GM23338 (cell line): Measurements from ENCODE around the gene SSH3. TPM values are rescaled to one million over a fixed set of nuclear protein-coding genes. Genes with fewer than 3 reads are reported as not detected.

ENCODE experiments used
- ATAC-seq: fragments of 200-7000 bp; cut with Tn5 transposase; 3 replicates; pipeline ENCODE4 v1.9.1; 2020
- DNase-seq: peaks from one replicate; pipeline ENCODE4 v3.0.0-alpha.2; 2015; ENCODE audit warnings: low spot score
- H2AFZ ChIP-seq: fragments of 200-600 bp; sonication (generic); 2 replicates; pipeline ENCODE4 v1.8.0; 2016; ENCODE audit warnings: antibody characterized with exemption, mild to moderate bottlenecking, moderate library complexity
- H3F3A ChIP-seq: fragments of 200-600 bp; sonication (generic); replicated peaks from 2 replicates; pipeline ENCODE4 v1.8.0; 2017; ENCODE audit warnings: antibody characterized with exemption, mixed run types, low read depth
- H3K27ac ChIP-seq: fragments of 200-600 bp; sonication (generic); 2 replicates; pipeline ENCODE4 v1.6.1; 2016; ENCODE audit warnings: low read depth
- H3K27me3 ChIP-seq: fragments of 200-600 bp; sonication (generic); 2 replicates; pipeline ENCODE4 v1.8.0; 2016; ENCODE audit warnings: mild to moderate bottlenecking, mixed run types, moderate library complexity; ENCODE audit not compliant: insufficient read depth
- H3K36me3 ChIP-seq: fragments of 200-600 bp; sonication (generic); 2 replicates; pipeline ENCODE4 v1.8.0; 2016; ENCODE audit warnings: mild to moderate bottlenecking; ENCODE audit not compliant: insufficient read depth
- H3K4me1 ChIP-seq: fragments of 200-600 bp; sonication (generic); 2 replicates; pipeline ENCODE4 v1.8.0; 2016; ENCODE audit warnings: mild to moderate bottlenecking, moderate library complexity; ENCODE audit not compliant: insufficient read depth
- H3K4me2 ChIP-seq: fragments of 200-600 bp; sonication (generic); 2 replicates; pipeline ENCODE4 v1.7.1; 2017; ENCODE audit warnings: mixed run types
- H3K4me3 ChIP-seq: fragments of 200-600 bp; sonication (generic); 2 replicates; pipeline ENCODE4 v1.6.1; 2016; ENCODE audit warnings: mixed run types
- H3K79me2 ChIP-seq: fragments of 200-600 bp; sonication (generic); replicated peaks from 2 replicates; pipeline ENCODE4 v1.8.0; 2017; ENCODE audit warnings: mild to moderate bottlenecking; ENCODE audit not compliant: insufficient read depth
- H3K9me2 ChIP-seq: fragments of 200-600 bp; sonication (generic); 2 replicates; pipeline ENCODE4 v1.8.0; 2017; ENCODE audit not compliant: insufficient read depth
- H4K20me1 ChIP-seq: fragments of 200-600 bp; sonication (generic); replicated peaks from 2 replicates; pipeline ENCODE4 v1.8.0; 2017; ENCODE audit warnings: mild to moderate bottlenecking; ENCODE audit not compliant: insufficient read depth
- H3K27ac Mint-ChIP-seq: 2 replicates; pipeline ENCODE4 v1.8.0; 2020; ENCODE audit warnings: inconsistent platforms, mild to moderate bottlenecking, moderate library complexity, mixed read lengths
- H3K27me3 Mint-ChIP-seq: 3 replicates; pipeline ENCODE4 v1.8.0; 2022; ENCODE audit warnings: low read depth, mild to moderate bottlenecking, moderate library complexity, mixed read lengths, inconsistent platforms; ENCODE audit not compliant: insufficient read depth, poor library complexity
- H3K36me3 Mint-ChIP-seq: 3 replicates; pipeline ENCODE4 v1.8.0; 2021; ENCODE audit warnings: low read depth, mild to moderate bottlenecking, inconsistent platforms, moderate library complexity, mixed read lengths
- H3K4me1 Mint-ChIP-seq: 3 replicates; pipeline ENCODE4 v1.8.0; 2020; ENCODE audit warnings: mild to moderate bottlenecking, inconsistent platforms, mixed read lengths
- H3K4me3 Mint-ChIP-seq: 3 replicates; pipeline ENCODE4 v1.8.0; 2021; ENCODE audit warnings: moderate library complexity, mild to moderate bottlenecking, inconsistent platforms, mixed read lengths
- H3K9me3 Mint-ChIP-seq: 3 replicates; pipeline ENCODE4 v1.8.0; 2020; ENCODE audit warnings: moderate library complexity, mild to moderate bottlenecking, inconsistent platforms, mixed read lengths
- CREB1 ChIP-seq: fragments of 250-450 bp; sonication (Bioruptor Pico); IDR thresholded peaks from 2 replicates; pipeline ENCODE4 v1.5.0; 2020; ENCODE audit warnings: low read depth, mild to moderate bottlenecking, moderate library complexity
- CTCF ChIP-seq, 2 experiments: fragments of 200-600 bp in 1 of 2; sonication (generic) in 1 of 2; conservative IDR thresholded peaks; 2 replicates each; pipeline versions ENCODE4 v1.5.1 to v1.6.1; 2016 to 2017; ENCODE audit warnings: antibody characterized with exemption in 2 of 2, low read depth in 2 of 2, mild to moderate bottlenecking in 2 of 2, moderate library complexity in 1 of 2
- ETS1 ChIP-seq: IDR thresholded peaks from 2 replicates; pipeline ENCODE4 v1.6.1; 2016; ENCODE audit warnings: antibody characterized with exemption
- EZH2phosphoT487 ChIP-seq: fragments of 200-600 bp; sonication (generic); IDR thresholded peaks from one replicate; pipeline ENCODE4 v1.8.1; 2018; ENCODE audit warnings: antibody characterized with exemption; ENCODE audit not compliant: unreplicated experiment
- JUNB ChIP-seq: IDR thresholded peaks from one replicate; pipeline ENCODE4 v1.6.1; 2016; ENCODE audit warnings: antibody characterized with exemption; ENCODE audit not compliant: unreplicated experiment
- NANOG ChIP-seq: IDR thresholded peaks from 2 replicates; pipeline ENCODE4 v1.6.1; 2016; ENCODE audit warnings: antibody characterized with exemption, borderline replicate concordance
- POLR2AphosphoS5 ChIP-seq: IDR thresholded peaks from 2 replicates; pipeline ENCODE4 v1.6.1; 2016; ENCODE audit warnings: antibody characterized with exemption, low read depth
- ZNF462 ChIP-seq: fragments of 250-450 bp; sonication (Bioruptor Pico); IDR thresholded peaks from 2 replicates; pipeline ENCODE4 v1.5.0; 2020; ENCODE audit warnings: mild to moderate bottlenecking, moderate library complexity
- polyA plus RNA-seq: library from polyadenylated mRNA; unstranded; fragments of >200 nt; fragmentation: Nextera tagmentation; extraction: Ambion mirVana; gene quantifications from 2 replicates; pipeline ENCODE4 v1.2.1, GENCODE V29; 2016
- total RNA-seq: library from RNA; depleted of rRNA; stranded (reverse); fragments of >200 nt; shearing (Covaris generic); gene quantifications from 2 replicates; pipeline ENCODE4 v1.2.3, GENCODE V29; 2014

Gene SSH3
- total and polyA plus RNA-seq, 2 experiments from 2014 or later = 17.8 to 40.0 TPM

GRCh38 chr11:67292671-67293070 lies 10.7 kb upstream of the SSH3 start (continued):
- TF ChIP-seq ZNF462 (no peak), EZH2phosphoT487 (no peak), JUNB (no peak), ETS1 (no peak), CREB1 (CRISPR knock-in tag) (no peak), POLR2AphosphoS5 (no peak)

- no peaks in the 10 kb centered on the region for H4K20me1 ChIP-seq
- TF ChIP-seq ETS1 = no peak
- no peak for TF ChIP-seq CREB1 (CRISPR knock-in tag)
- TF ChIP-seq NANOG = no peak
- no peak for TF ChIP-seq POLR2AphosphoS5
- no peak for TF ChIP-seq CTCF (conservative IDR thresholded peaks at IDR 0.05; ENCODE audit: low read depth in 2 of 2)
- no peaks in the 10 kb centered on the region for H3K27me3 ChIP-seq
- H2AFZ ChIP-seq = no peak overlapping the region
- no peaks in the 10 kb centered on the region for H3K79me2 ChIP-seq
- H3F3A ChIP-seq = 0 out of 2 replicates have a peak, but pooled peaks cover 5% of the 10 kb centered on the region
- Mint-ChIP-seq H3K4me3 (no peak overlapping the region; the same call in 2 of the 3 replicates), H3K9me3 (peaks cover 14% of the 10 kb centered on the region), H3K36me3 (peaks cover 41% of the 10 kb centered on the region), H3K27me3 (peaks cover 11% of the 10 kb centered on the region), H3K4me1 (peaks cover 6% of the 10 kb centered on the region; the same call in 2 of the 3 replicates), H3K27ac (no peak overlapping the region)
- no peak overlapping the region for H3K4me3 ChIP-seq
- ATAC-seq = no peak
- no peak overlapping the region for H3K27ac ChIP-seq
- no peak for DNase-seq
- H3K4me1 ChIP-seq = peaks cover 2% of the 10 kb centered on the region
- H3K4me2 ChIP-seq = no peak overlapping the region
- H3K9me2 ChIP-seq = no peaks in the 10 kb centered on the region
- H3K36me3 ChIP-seq = peaks cover 8% of the 10 kb centered on the region; the same call in 1 of the 2 replicates
Observed at GRCh38 chr11:67293090-67293489, 10.2 kb upstream of the SSH3 start.
